Activated CD4-positive, alpha-beta T cell treated with anti-CD3 and anti-CD28 coated beads for 36 hours (primary cell): ENCODE data around the gene FAAP100. TPM values are rescaled to one million over a fixed set of nuclear protein-coding genes. Genes with fewer than 3 reads are reported as not detected.

Experiments
- ATAC-seq: fragments of 200-7000 bp; cut with Tn5 transposase; one replicate; pipeline ENCODE4 v1.10.0; 2021; ENCODE audit warnings: mild to moderate bottlenecking, moderate library complexity
- CTCF ChIA-PET: fragments of 350-600 bp; sonication (Branson Sonifier 250); formaldehyde crosslinking; loops from one replicate; lab custom pipeline; 2021; ENCODE audit warnings: antibody characterized with exemption; lab: Charles Lee
- POLR2A ChIA-PET: fragments of 350-600 bp; sonication (Branson Sonifier 250); formaldehyde crosslinking; loops from one replicate; lab custom pipeline; 2021; ENCODE audit warnings: antibody characterized with exemption, inconsistent platforms; lab: Charles Lee
- DNase-seq: peaks from one replicate; pipeline ENCODE4 v3.0.0-alpha.2; 2020
- H3K27ac Mint-ChIP-seq: one replicate; pipeline ENCODE4 v1.8.0; 2021; ENCODE audit warnings: mixed read lengths
- H3K27me3 Mint-ChIP-seq: one replicate; pipeline ENCODE4 v1.8.0; 2021; ENCODE audit warnings: mixed read lengths
- H3K36me3 Mint-ChIP-seq: one replicate; pipeline ENCODE4 v1.8.0; 2021; ENCODE audit warnings: low read depth, mixed read lengths
- H3K4me1 Mint-ChIP-seq: one replicate; pipeline ENCODE4 v1.8.0; 2021; ENCODE audit warnings: mixed read lengths
- H3K4me3 Mint-ChIP-seq: one replicate; pipeline ENCODE4 v1.8.0; 2021; ENCODE audit warnings: mild to moderate bottlenecking, moderate library complexity, mixed read lengths
- H3K9me3 Mint-ChIP-seq: one replicate; pipeline ENCODE4 v1.8.0; 2021; ENCODE audit warnings: low read depth, mixed read lengths
- intact Hi-C, 2 experiments: fragments of 100-400 bp; cut with DNase I in 1 of 2; cut with micrococcal nuclease in 1 of 2; formaldehyde crosslinking; loops; one replicate each; pipeline versions ENCODE4 v1.14.2 to v1.15.1; 2022 to 2024; cut with DNase I, micrococcal nuclease
- total RNA-seq, 2 experiments: library from RNA; stranded (reverse); gene quantifications; one replicate each; pipeline ENCODE4 v1.2.3, GENCODE V29; 2021

FAAP100 gene
- total RNA-seq, 2 experiments from 2014 or later: 30.4 to 39.3 TPM

GRCh38 chr17:81551458-81552243 is 502 bp downstream of the FAAP100 start:
- DNase-seq (peak; percentile 36), ATAC-seq (no peak)
- intact Hi-C loops: loop anchor here (1.0 to 5.0 kb wide), 17 partner anchors 32 to 425 kb away; partner anchors contain the start of genes SLC38A10 (in 2 of the 2), ARL16 (in 1 of the 2), ASPSCR1 (in 1 of the 2) and CCDC137 (in 1 of the 2)
- Mint-ChIP-seq H3K27me3 (no peaks in the 10 kb centered on the region), H3K4me3 (peak overlapping the region; percentile 89), H3K9me3 (no peaks in the 10 kb centered on the region), H3K4me1 (peaks cover 38% of the 10 kb centered on the region), H3K27ac (peak overlapping the region; percentile 42), H3K36me3 (peaks cover 17% of the 10 kb centered on the region)
- ChIA-PET CTCF (interaction anchor here (0.8 to 1.5 kb wide), 3 partner anchors 37 to 299 kb away, joined by 3 to 5 read pairs (median 4); no protein-coding TSS in a partner anchor), POLR2A (interaction anchor here (0.8 to 1.2 kb wide), 5 partner anchors 33 to 359 kb away, joined by 3 to 11 read pairs (median 4); partner anchors contain the start of genes ACTG1, MRPL12 and NPLOC4)

GRCh38 chr17:81550830-81551457 is 1.2 kb downstream of the FAAP100 start:
- H3K4me1 Mint-ChIP-seq: peaks cover 38% of the 10 kb centered on the region
- ChIA-PET POLR2A (no interaction called here), CTCF (no interaction called here)
- peaks cover 24% of the 10 kb centered on the region for H3K36me3 Mint-ChIP-seq
- ATAC-seq (no peak), DNase-seq (no peak)
- intact Hi-C loops: loop anchor here (5.0 kb wide), 2 partner anchors 254 to 361 kb away; partner anchors contain the start of genes PCYT2 (in 1 of the 2) and SLC38A10 (in 1 of the 2)
- peak overlapping the region; percentile 81 for H3K4me3 Mint-ChIP-seq
- no peaks in the 10 kb centered on the region for H3K27me3 Mint-ChIP-seq
- H3K9me3 Mint-ChIP-seq: no peaks in the 10 kb centered on the region
- peak overlapping the region; percentile 37 for H3K27ac Mint-ChIP-seq

GRCh38 chr17:81550285-81550684 is 1.9 kb downstream of the FAAP100 start:
- no peaks in the 10 kb centered on the region for H3K9me3 Mint-ChIP-seq
- intact Hi-C loops: loop anchor here (5.0 kb wide), 2 partner anchors 253 to 362 kb away; partner anchors contain the start of genes PCYT2 (in 1 of the 2) and SLC38A10 (in 1 of the 2)
- H3K36me3 Mint-ChIP-seq: peaks cover 25% of the 10 kb centered on the region
- H3K4me1 Mint-ChIP-seq: peaks cover 38% of the 10 kb centered on the region
- DNase-seq: no peak
- no peak overlapping the region for H3K27ac Mint-ChIP-seq
- no peak for ATAC-seq
- ChIA-PET POLR2A (no interaction called here), CTCF (no interaction called here)
- peak overlapping the region; percentile 81 for H3K4me3 Mint-ChIP-seq
- no peaks in the 10 kb centered on the region for H3K27me3 Mint-ChIP-seq

- ChIA-PET CTCF (no interaction called here), POLR2A (no interaction called here)
- Mint-ChIP-seq H3K27ac (no peak overlapping the region), H3K4me3 (peak overlapping the region; percentile 81), H3K4me1 (peaks cover 38% of the 10 kb centered on the region), H3K9me3 (no peaks in the 10 kb centered on the region), H3K36me3 (peaks cover 25% of the 10 kb centered on the region), H3K27me3 (no peaks in the 10 kb centered on the region)
- intact Hi-C loops: loop anchor here (5.0 kb wide), 2 partner anchors 253 to 362 kb away; partner anchors contain the start of genes PCYT2 (in 1 of the 2) and SLC38A10 (in 1 of the 2)
- ATAC-seq (no peak), DNase-seq (no peak)
Measured at GRCh38 chr17:81549826-81550225, 2.3 kb downstream of the FAAP100 start.

- no peaks in the 10 kb centered on the region for H3K27me3 Mint-ChIP-seq
- H3K9me3 Mint-ChIP-seq: no peaks in the 10 kb centered on the region
- peaks cover 33% of the 10 kb centered on the region for H3K4me1 Mint-ChIP-seq
- peaks cover 25% of the 10 kb centered on the region for H3K36me3 Mint-ChIP-seq
- intact Hi-C loops: no loop called here
- CTCF ChIA-PET: no interaction called here
- no peak overlapping the region for H3K27ac Mint-ChIP-seq
- ATAC-seq: no peak
- POLR2A ChIA-PET: no interaction called here
- no peak for DNase-seq
- no peak overlapping the region for H3K4me3 Mint-ChIP-seq
Measured at GRCh38 chr17:81549031-81549557, 3.1 kb downstream of the FAAP100 start.

GRCh38 chr17:81547614-81547982 is 4.6 kb downstream of the FAAP100 start:
- no peak for ATAC-seq
- ChIA-PET POLR2A (no interaction called here), CTCF (no interaction called here)
- Mint-ChIP-seq H3K4me3 (no peak overlapping the region), H3K9me3 (no peaks in the 10 kb centered on the region), H3K4me1 (peaks cover 23% of the 10 kb centered on the region), H3K27me3 (no peaks in the 10 kb centered on the region), H3K36me3 (peaks cover 25% of the 10 kb centered on the region), H3K27ac (no peak overlapping the region)
- no peak for DNase-seq
- intact Hi-C loops: no loop called here

- no peak for ATAC-seq
- intact Hi-C loops: no loop called here
- Mint-ChIP-seq H3K27me3 (no peaks in the 10 kb centered on the region), H3K36me3 (peaks cover 27% of the 10 kb centered on the region), H3K27ac (no peak overlapping the region), H3K4me1 (peaks cover 23% of the 10 kb centered on the region), H3K9me3 (no peaks in the 10 kb centered on the region), H3K4me3 (no peak overlapping the region)
- ChIA-PET CTCF (interaction anchor here (0.6 to 0.7 kb wide), 2 partner anchors 290 to 880 kb away, joined by 3 read pairs; no protein-coding TSS in a partner anchor), POLR2A (no interaction called here)
- DNase-seq: no peak
Measured at GRCh38 chr17:81546906-81547613, 5.1 kb downstream of the FAAP100 start.

GRCh38 chr17:81545160-81545949 is 6.8 kb downstream of the FAAP100 start:
- no peak overlapping the region for H3K4me3 Mint-ChIP-seq
- ChIA-PET CTCF (interaction anchor here (0.5 kb wide), 1 partner anchor 532 kb away, joined by 3 read pairs; no protein-coding TSS in a partner anchor), POLR2A (interaction anchor here (0.7 kb wide), 1 partner anchor 787 kb away, joined by 3 read pairs; no protein-coding TSS in a partner anchor)
- H3K9me3 Mint-ChIP-seq: no peaks in the 10 kb centered on the region
- peaks cover 12% of the 10 kb centered on the region for H3K4me1 Mint-ChIP-seq
- H3K27me3 Mint-ChIP-seq: no peaks in the 10 kb centered on the region
- peaks cover 31% of the 10 kb centered on the region for H3K36me3 Mint-ChIP-seq
- ATAC-seq: no peak
- H3K27ac Mint-ChIP-seq: no peak overlapping the region
- DNase-seq: no peak
- intact Hi-C loops: no loop called here

- Mint-ChIP-seq H3K27ac (no peak overlapping the region), H3K27me3 (no peaks in the 10 kb centered on the region), H3K4me1 (peaks cover 3% of the 10 kb centered on the region), H3K36me3 (peaks cover 26% of the 10 kb centered on the region), H3K9me3 (no peaks in the 10 kb centered on the region), H3K4me3 (no peak overlapping the region)
- no peak for DNase-seq
- CTCF ChIA-PET: no interaction called here
- POLR2A ChIA-PET: no interaction called here
- ATAC-seq: no peak
- intact Hi-C loops: no loop called here
Measured at GRCh38 chr17:81544281-81544974, 7.7 kb downstream of the FAAP100 start.

GRCh38 chr17:81543756-81544155 is 8.4 kb downstream of the FAAP100 start:
- no peaks in the 10 kb centered on the region for H3K4me1 Mint-ChIP-seq
- H3K27me3 Mint-ChIP-seq: no peaks in the 10 kb centered on the region
- DNase-seq: no peak
- H3K4me3 Mint-ChIP-seq: no peak overlapping the region
- no peak for ATAC-seq
- H3K27ac Mint-ChIP-seq: no peak overlapping the region
- intact Hi-C loops: no loop called here
- CTCF ChIA-PET: no interaction called here
- H3K9me3 Mint-ChIP-seq: no peaks in the 10 kb centered on the region
- POLR2A ChIA-PET: no interaction called here
- H3K36me3 Mint-ChIP-seq: peaks cover 21% of the 10 kb centered on the region
